Measurements from ENCODE around the gene PRLH. TPM values are rescaled to one million over a fixed set of nuclear protein-coding genes. Genes with fewer than 3 reads are reported as not detected.
"Not testable (repeated sequence)": the region's sequence is repeated elsewhere in the genome, so short reads cannot be mapped to it uniquely, and the experiment has no call there.

PRLH gene
- polyA plus RNA-seq, 4 donors = not detected

GRCh38 chr2:237603049-237603717 lies 36.8 kb downstream of the PRLH start:
- Histone ChIP-seq H3K4me3 (ENCODE audit: low read depth in 1 of 3, low read length in 3 of 3) (no peak overlapping the region), H3K27me3 (ENCODE audit: control insufficient read depth in 3 of 3, insufficient read depth in 3 of 3, low read length in 3 of 3) (no peaks in the 10 kb centered on the region), H3K4me1 (ENCODE audit: control insufficient read depth in 3 of 3, insufficient read depth in 2 of 3, low read depth in 1 of 3, low read length in 2 of 3) (peaks cover 0 to 44% (median 0%) of the 10 kb centered on the region in 3 donors), H3K27ac (ENCODE audit: low read depth in 1 of 3, low read length in 2 of 3) (peak overlapping the region in 2 of 3 donors; percentile 66 to 80), H3K36me3 (ENCODE audit: control insufficient read depth in 3 of 3, insufficient read depth in 2 of 3, low read depth in 1 of 3, low read length in 3 of 3) (no peaks in the 10 kb centered on the region), H3K9me3 (ENCODE audit: control insufficient read depth in 2 of 2, insufficient read depth in 1 of 2, low read depth in 1 of 2, low read length in 1 of 2) (peaks cover 0 to 3% of the 10 kb centered on the region in 2 donors)
- WGBS, 3 donors = 79 to 87% (median 86%) methylated on average over 13 of the region's 13 CpGs
- FAIRE-seq = no peak
- no peak for DNase-seq

- Histone ChIP-seq H3K36me3 (ENCODE audit: control insufficient read depth in 3 of 3, insufficient read depth in 2 of 3, low read depth in 1 of 3, low read length in 3 of 3) (no peaks in the 10 kb centered on the region), H3K4me1 (ENCODE audit: control insufficient read depth in 3 of 3, insufficient read depth in 2 of 3, low read depth in 1 of 3, low read length in 2 of 3) (peaks cover 0 to 44% (median 0%) of the 10 kb centered on the region in 3 donors), H3K4me3 (ENCODE audit: low read depth in 1 of 3, low read length in 3 of 3) (no peak overlapping the region), H3K27ac (ENCODE audit: low read depth in 1 of 3, low read length in 2 of 3) (peak overlapping the region in 2 of 3 donors; percentile 66 to 80), H3K9me3 (ENCODE audit: control insufficient read depth in 2 of 2, insufficient read depth in 1 of 2, low read depth in 1 of 2, low read length in 1 of 2) (peaks cover 0 to 3% of the 10 kb centered on the region in 2 donors), H3K27me3 (ENCODE audit: control insufficient read depth in 3 of 3, insufficient read depth in 3 of 3, low read length in 3 of 3) (no peaks in the 10 kb centered on the region)
- FAIRE-seq (no peak), DNase-seq (peak; percentile 37 to 56)
- WGBS, 3 donors = 23 to 42% (median 41%) methylated on average over 15 of the region's 15 CpGs
Measured at GRCh38 chr2:237603718-237604362, 37.5 kb downstream of the PRLH start.

GRCh38 chr2:237604391-237604790 lies 38.0 kb downstream of the PRLH start:
- Histone ChIP-seq H3K9me3 (ENCODE audit: control insufficient read depth in 2 of 2, insufficient read depth in 1 of 2, low read depth in 1 of 2, low read length in 1 of 2) (peaks cover 0 to 3% of the 10 kb centered on the region in 2 donors), H3K36me3 (ENCODE audit: control insufficient read depth in 3 of 3, insufficient read depth in 2 of 3, low read depth in 1 of 3, low read length in 3 of 3) (no peaks in the 10 kb centered on the region), H3K27ac (ENCODE audit: low read depth in 1 of 3, low read length in 2 of 3) (peak overlapping the region in 2 of 3 donors; percentile 33 to 64), H3K4me1 (ENCODE audit: control insufficient read depth in 3 of 3, insufficient read depth in 2 of 3, low read depth in 1 of 3, low read length in 2 of 3) (peaks cover 0 to 44% (median 0%) of the 10 kb centered on the region in 3 donors), H3K4me3 (ENCODE audit: low read depth in 1 of 3, low read length in 3 of 3) (no peak overlapping the region), H3K27me3 (ENCODE audit: control insufficient read depth in 3 of 3, insufficient read depth in 3 of 3, low read length in 3 of 3) (no peaks in the 10 kb centered on the region)
- WGBS, 3 donors = 90 to 93% (median 93%) methylated on average over 11 of the region's 11 CpGs
- DNase-seq (no peak), FAIRE-seq (no peak)

GRCh38 chr2:237604960-237605359 lies 38.6 kb downstream of the PRLH start:
- DNase-seq = peak in 1 of 2 donors; percentile 39
- H3K4me3 ChIP-seq (ENCODE audit: low read depth in 1 of 3, low read length in 3 of 3) = no peak overlapping the region
- H3K27me3 ChIP-seq (ENCODE audit: control insufficient read depth in 3 of 3, insufficient read depth in 3 of 3, low read length in 3 of 3) = no peaks in the 10 kb centered on the region
- H3K27ac ChIP-seq (ENCODE audit: low read depth in 1 of 3, low read length in 2 of 3) = no peak overlapping the region
- H3K36me3 ChIP-seq (ENCODE audit: control insufficient read depth in 3 of 3, insufficient read depth in 2 of 3, low read depth in 1 of 3, low read length in 3 of 3) = no peaks in the 10 kb centered on the region
- 79 to 91% (median 88%) methylated on average over 8 to 9 of the region's 9 CpGs for whole genome bisulfite sequencing, 3 donors
- H3K9me3 ChIP-seq (ENCODE audit: control insufficient read depth in 2 of 2, insufficient read depth in 1 of 2, low read depth in 1 of 2, low read length in 1 of 2) = peaks cover 0 to 3% of the 10 kb centered on the region in 2 donors
- no peak for FAIRE-seq
- H3K4me1 ChIP-seq (ENCODE audit: control insufficient read depth in 3 of 3, insufficient read depth in 2 of 3, low read depth in 1 of 3, low read length in 2 of 3) = peaks cover 0 to 42% (median 0%) of the 10 kb centered on the region in 3 donors

- DNase-seq; H3K9me3 ChIP-seq (ENCODE audit: control insufficient read depth in 2 of 2, insufficient read depth in 1 of 2, low read depth in 1 of 2, low read length in 1 of 2); H3K27ac ChIP-seq (ENCODE audit: low read depth in 1 of 3, low read length in 2 of 3); H3K27me3 ChIP-seq (ENCODE audit: control insufficient read depth in 3 of 3, insufficient read depth in 3 of 3, low read length in 3 of 3); FAIRE-seq; H3K4me3 ChIP-seq (ENCODE audit: low read depth in 1 of 3, low read length in 3 of 3); H3K36me3 ChIP-seq (ENCODE audit: control insufficient read depth in 3 of 3, insufficient read depth in 2 of 3, low read depth in 1 of 3, low read length in 3 of 3): not testable (repeated sequence)
- H3K4me1 ChIP-seq (ENCODE audit: control insufficient read depth in 3 of 3, insufficient read depth in 2 of 3, low read depth in 1 of 3, low read length in 2 of 3) = peaks cover 0 to 28% (median 0%) of the 10 kb centered on the region in 3 donors
- WGBS, 3 donors = 93 to 96% (median 96%) methylated on average over 4 of the region's 4 CpGs
Measured at GRCh38 chr2:237606522-237606921, 40.1 kb downstream of the PRLH start.

- Histone ChIP-seq H3K4me3 (ENCODE audit: low read depth in 1 of 3, low read length in 3 of 3) (no peak overlapping the region), H3K27me3 (ENCODE audit: control insufficient read depth in 3 of 3, insufficient read depth in 3 of 3, low read length in 3 of 3) (no peaks in the 10 kb centered on the region), H3K9me3 (ENCODE audit: control insufficient read depth in 2 of 2, insufficient read depth in 1 of 2, low read depth in 1 of 2, low read length in 1 of 2) (no peaks in the 10 kb centered on the region), H3K36me3 (ENCODE audit: control insufficient read depth in 3 of 3, insufficient read depth in 2 of 3, low read depth in 1 of 3, low read length in 3 of 3) (no peaks in the 10 kb centered on the region), H3K27ac (ENCODE audit: low read depth in 1 of 3, low read length in 2 of 3) (no peak overlapping the region), H3K4me1 (ENCODE audit: control insufficient read depth in 3 of 3, insufficient read depth in 2 of 3, low read depth in 1 of 3, low read length in 2 of 3) (peaks cover 0 to 9% (median 4%) of the 10 kb centered on the region in 3 donors)
- DNase-seq (no peak), FAIRE-seq (no peak)
- WGBS, 3 donors = 92 to 95% (median 95%) methylated on average over 10 of the region's 10 CpGs
Measured at GRCh38 chr2:237612527-237613357, 46.4 kb downstream of the PRLH start.

- no peak overlapping the region for H3K27ac ChIP-seq (ENCODE audit: low read depth in 1 of 3, low read length in 2 of 3)
- H3K4me1 ChIP-seq (ENCODE audit: control insufficient read depth in 3 of 3, insufficient read depth in 2 of 3, low read depth in 1 of 3, low read length in 2 of 3) = peaks cover 0 to 9% (median 4%) of the 10 kb centered on the region in 3 donors
- no peak overlapping the region for H3K4me3 ChIP-seq (ENCODE audit: low read depth in 1 of 3, low read length in 3 of 3)
- no peaks in the 10 kb centered on the region for H3K36me3 ChIP-seq (ENCODE audit: control insufficient read depth in 3 of 3, insufficient read depth in 2 of 3, low read depth in 1 of 3, low read length in 3 of 3)
- no peak for FAIRE-seq
- no peak for DNase-seq
- H3K9me3 ChIP-seq (ENCODE audit: control insufficient read depth in 2 of 2, insufficient read depth in 1 of 2, low read depth in 1 of 2, low read length in 1 of 2) = no peaks in the 10 kb centered on the region
- H3K27me3 ChIP-seq (ENCODE audit: control insufficient read depth in 3 of 3, insufficient read depth in 3 of 3, low read length in 3 of 3) = no peaks in the 10 kb centered on the region
Measured at GRCh38 chr2:237613679-237614078, 47.3 kb downstream of the PRLH start.

GRCh38 chr2:237614151-237614720 lies 47.9 kb downstream of the PRLH start:
- DNase-seq (peak in 1 of 2 donors; percentile 59), FAIRE-seq (no peak)
- H3K36me3 ChIP-seq (ENCODE audit: control insufficient read depth in 3 of 3, insufficient read depth in 2 of 3, low read depth in 1 of 3, low read length in 3 of 3) = no peaks in the 10 kb centered on the region
- WGBS, 3 donors = 77 to 90% (median 85%) methylated on average over 9 of the region's 9 CpGs
- no peaks in the 10 kb centered on the region for H3K9me3 ChIP-seq (ENCODE audit: control insufficient read depth in 2 of 2, insufficient read depth in 1 of 2, low read depth in 1 of 2, low read length in 1 of 2)
- no peak overlapping the region for H3K4me3 ChIP-seq (ENCODE audit: low read depth in 1 of 3, low read length in 3 of 3)
- no peak overlapping the region for H3K27ac ChIP-seq (ENCODE audit: low read depth in 1 of 3, low read length in 2 of 3)
- no peaks in the 10 kb centered on the region for H3K27me3 ChIP-seq (ENCODE audit: control insufficient read depth in 3 of 3, insufficient read depth in 3 of 3, low read length in 3 of 3)
- H3K4me1 ChIP-seq (ENCODE audit: control insufficient read depth in 3 of 3, insufficient read depth in 2 of 3, low read depth in 1 of 3, low read length in 2 of 3) = peaks cover 0 to 9% (median 4%) of the 10 kb centered on the region in 3 donors
